ENCODE measurements around the gene IRF1. TPM values are rescaled to one million over a fixed set of nuclear protein-coding genes. Genes with fewer than 3 reads are reported as not detected.

The IRF1 gene
- total and polyA plus RNA-seq, 4 donors, result 9.5 to 42.6 (median 24.7) TPM

DNA sequence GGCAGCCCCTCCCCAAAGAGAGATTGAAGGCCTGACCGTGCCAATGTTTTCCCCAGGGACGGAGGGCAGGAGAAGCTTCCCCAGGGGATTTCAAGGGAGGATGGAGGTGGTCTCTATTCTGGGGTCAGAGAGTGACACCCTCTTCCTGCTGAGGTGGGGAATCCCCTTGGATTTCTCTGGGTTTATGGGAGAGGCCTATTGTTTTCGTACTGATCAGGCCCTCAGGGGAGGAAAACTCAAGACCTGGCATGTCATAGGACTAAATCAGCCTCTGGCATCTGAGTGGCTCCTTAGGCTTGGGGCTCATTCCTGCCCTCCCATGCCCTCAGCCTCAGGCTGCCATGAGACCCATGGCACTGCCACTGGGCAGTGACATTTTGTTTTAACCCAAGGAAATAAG is 44.6 kb downstream of the IRF1 start:
- 54% methylated on average over 3 of the region's 3 CpGs for WGBS
- no peak for DNase-seq (ENCODE audit: low spot score)
- no peak overlapping the region for H3K4me3 ChIP-seq (ENCODE audit: low read depth in 1 of 3, low read length in 3 of 3)
- TF ChIP-seq CTCF (IDR thresholded peaks at IDR 0.05; ENCODE audit: low read depth, low read length, missing input control), result no peak
- TF ChIP-seq NR2F2 (IDR thresholded peaks at IDR 0.05), result no peak
- TF ChIP-seq RAD21 (IDR thresholded peaks at IDR 0.05), result no peak
- no peak for TF ChIP-seq HNF4G (IDR thresholded peaks at IDR 0.05)
- no peak for TF ChIP-seq ZBTB33 (IDR thresholded peaks at IDR 0.05)
- peak overlapping the region; percentile 52 to 56 for H3K27ac ChIP-seq (ENCODE audit: low read depth in 1 of 2, low read length in 2 of 2)
- no peaks in the 10 kb centered on the region for H3K27me3 ChIP-seq (ENCODE audit: control insufficient read depth in 4 of 4, insufficient read depth in 4 of 4, low read length in 3 of 4)
- H3K4me1 ChIP-seq (ENCODE audit: control insufficient read depth in 4 of 4, insufficient read depth in 4 of 4, low read length in 3 of 4), result peaks cover 13 to 39% (median 28%) of the 10 kb centered on the region in 4 donors
- H3K36me3 ChIP-seq (ENCODE audit: control insufficient read depth in 4 of 4, insufficient read depth in 3 of 4, low read depth in 1 of 4, low read length in 3 of 4), result no peaks in the 10 kb centered on the region
- no peak overlapping the region for H3K9ac ChIP-seq (ENCODE audit: low read depth in 1 of 2, low read length in 2 of 2)
- no peaks in the 10 kb centered on the region for H3K9me3 ChIP-seq (ENCODE audit: control insufficient read depth in 4 of 4, low read length in 3 of 4)

- Histone ChIP-seq H3K4me3 (ENCODE audit: low read depth in 1 of 3, low read length in 3 of 3) (no peak overlapping the region), H3K36me3 (ENCODE audit: control insufficient read depth in 4 of 4, insufficient read depth in 3 of 4, low read depth in 1 of 4, low read length in 3 of 4) (no peaks in the 10 kb centered on the region), H3K9me3 (ENCODE audit: control insufficient read depth in 4 of 4, low read length in 3 of 4) (no peaks in the 10 kb centered on the region), H3K9ac (ENCODE audit: low read depth in 1 of 2, low read length in 2 of 2) (no peak overlapping the region), H3K27ac (ENCODE audit: low read depth in 1 of 2, low read length in 2 of 2) (peak overlapping the region in 1 of 2 donors; percentile 56), H3K27me3 (ENCODE audit: control insufficient read depth in 4 of 4, insufficient read depth in 4 of 4, low read length in 3 of 4) (no peaks in the 10 kb centered on the region), H3K4me1 (ENCODE audit: control insufficient read depth in 4 of 4, insufficient read depth in 4 of 4, low read length in 3 of 4) (peaks cover 13 to 36% (median 25%) of the 10 kb centered on the region in 4 donors)
- 90% methylated on average over 4 of the region's 4 CpGs for WGBS
- no peak for DNase-seq (ENCODE audit: low spot score)
- TF ChIP-seq FOXA2 (IDR thresholded peaks at IDR 0.05), result no peak
- no peak for TF ChIP-seq HNF4G (IDR thresholded peaks at IDR 0.05)
- TF ChIP-seq YY1 (IDR thresholded peaks at IDR 0.05), result no peak
- TF ChIP-seq ATF3 (IDR thresholded peaks at IDR 0.05), result no peak
- TF ChIP-seq SP1 (IDR thresholded peaks at IDR 0.05), result no peak
- no peak for TF ChIP-seq RAD21 (IDR thresholded peaks at IDR 0.05)
- TF ChIP-seq ZBTB33 (IDR thresholded peaks at IDR 0.05), result no peak
Measured at GRCh38 chr5:132445640-132445923, 45.0 kb downstream of the IRF1 start.

- H3K4me1 ChIP-seq (ENCODE audit: control insufficient read depth in 4 of 4, insufficient read depth in 4 of 4, low read length in 3 of 4), result peaks cover 12 to 32% (median 22%) of the 10 kb centered on the region in 4 donors
- no peaks in the 10 kb centered on the region for H3K36me3 ChIP-seq (ENCODE audit: control insufficient read depth in 4 of 4, insufficient read depth in 3 of 4, low read depth in 1 of 4, low read length in 3 of 4)
- no peak overlapping the region for H3K27ac ChIP-seq (ENCODE audit: low read depth in 1 of 2, low read length in 2 of 2)
- no peak for DNase-seq (ENCODE audit: low spot score)
- H3K9me3 ChIP-seq (ENCODE audit: control insufficient read depth in 4 of 4, low read length in 3 of 4), result no peaks in the 10 kb centered on the region
- no peak overlapping the region for H3K9ac ChIP-seq (ENCODE audit: low read depth in 1 of 2, low read length in 2 of 2)
- H3K4me3 ChIP-seq (ENCODE audit: low read depth in 1 of 3, low read length in 3 of 3), result no peak overlapping the region
- 93% methylated on average over 5 of the region's 5 CpGs for WGBS
- H3K27me3 ChIP-seq (ENCODE audit: control insufficient read depth in 4 of 4, insufficient read depth in 4 of 4, low read length in 3 of 4), result no peaks in the 10 kb centered on the region
- TF ChIP-seq ATF3 (IDR thresholded peaks at IDR 0.05) (no peak), YY1 (IDR thresholded peaks at IDR 0.05) (no peak), CTCF (IDR thresholded peaks at IDR 0.05; ENCODE audit: low read depth, low read length, missing input control) (no peak), MAX (IDR thresholded peaks at IDR 0.05) (no peak), JUND (IDR thresholded peaks at IDR 0.05) (no peak), SP1 (IDR thresholded peaks at IDR 0.05) (no peak), FOXA1 (IDR thresholded peaks at IDR 0.05) (no peak), HNF4G (IDR thresholded peaks at IDR 0.05) (no peak), RAD21 (IDR thresholded peaks at IDR 0.05) (no peak), HNF4A (conservative IDR thresholded peaks at IDR 0.05) (no peak), TAF1 (conservative IDR thresholded peaks at IDR 0.05) (no peak), GABPA (IDR thresholded peaks at IDR 0.05 in 1 of 2, conservative IDR thresholded peaks at IDR 0.05 in 1 of 2) (no peak), NR2F2 (IDR thresholded peaks at IDR 0.05) (no peak)
Measured at GRCh38 chr5:132444841-132445639, 45.5 kb downstream of the IRF1 start.

Measured in liver (tissue), 9 donors.